PFSK-1 (cell line): ENCODE results near the gene SMAD1.

Experiments
- FOXP2 ChIP-seq: optimal IDR thresholded peaks from 2 replicates; pipeline ENCODE3; 2011; ENCODE audit warnings: borderline replicate concordance, control low read depth, inconsistent platforms; ENCODE audit not compliant: insufficient read depth; ENCODE audit errors: extremely low read length, extremely low read depth
- POLR2AphosphoS5 ChIP-seq: IDR thresholded peaks from 2 replicates; pipeline ENCODE4 v1.6.1; 2012; ENCODE audit warnings: low read depth, mild to moderate bottlenecking, control low read depth, low read length, moderate library complexity
- SIN3A ChIP-seq: IDR thresholded peaks from 2 replicates; pipeline ENCODE4 v1.6.1; 2012; ENCODE audit warnings: mild to moderate bottlenecking, low read length, moderate library complexity, borderline replicate concordance; ENCODE audit not compliant: insufficient read depth
- TAF1 ChIP-seq: IDR thresholded peaks from 2 replicates; pipeline ENCODE4 v1.6.1; 2012; ENCODE audit warnings: low read length, control low read depth, borderline replicate concordance; ENCODE audit not compliant: insufficient read depth
- TF ChIP-seq, protein P1 (sequence below), 2 experiments: IDR thresholded peaks; 2 replicates each; pipeline versions ENCODE4 v1.6.1 to v1.8.0; 2011 to 2012; ENCODE audit warnings: low read depth in 2 of 2, low read length in 2 of 2, control low read depth in 1 of 2, inconsistent platforms in 1 of 2, mild to moderate bottlenecking in 1 of 2, moderate library complexity in 1 of 2; ENCODE audit not compliant: insufficient read depth in 1 of 2

The SMAD1 gene

DNA sequence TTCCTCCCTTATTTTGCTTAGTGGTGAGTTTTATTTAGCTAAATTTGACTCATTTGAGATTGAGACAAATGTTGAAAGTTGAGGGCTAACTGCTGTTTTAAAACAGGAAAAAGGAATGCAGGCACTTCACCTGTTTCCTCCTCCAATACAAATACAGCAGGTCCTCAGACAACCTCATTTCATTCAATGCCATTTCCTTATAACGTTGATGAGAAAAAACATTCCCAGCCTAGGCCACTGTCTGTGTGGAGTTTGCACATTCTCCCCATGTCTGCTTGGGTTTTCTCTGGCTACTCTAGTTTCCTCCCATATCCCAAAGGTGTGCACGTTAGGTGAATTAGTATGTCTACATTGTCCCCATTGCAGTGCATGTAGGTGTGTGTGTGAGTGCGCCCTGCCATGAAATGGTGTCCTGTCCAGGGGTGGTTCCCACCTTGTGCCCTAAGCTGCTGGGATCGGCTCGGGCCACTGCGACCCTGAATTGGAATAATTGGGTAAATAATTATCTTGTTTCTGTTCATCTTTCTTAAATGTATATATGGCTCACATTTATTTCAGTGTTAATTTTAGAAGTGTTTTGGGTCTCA, 21.9 kb downstream of the SMAD1 start:
- TF ChIP-seq, protein P1, sequence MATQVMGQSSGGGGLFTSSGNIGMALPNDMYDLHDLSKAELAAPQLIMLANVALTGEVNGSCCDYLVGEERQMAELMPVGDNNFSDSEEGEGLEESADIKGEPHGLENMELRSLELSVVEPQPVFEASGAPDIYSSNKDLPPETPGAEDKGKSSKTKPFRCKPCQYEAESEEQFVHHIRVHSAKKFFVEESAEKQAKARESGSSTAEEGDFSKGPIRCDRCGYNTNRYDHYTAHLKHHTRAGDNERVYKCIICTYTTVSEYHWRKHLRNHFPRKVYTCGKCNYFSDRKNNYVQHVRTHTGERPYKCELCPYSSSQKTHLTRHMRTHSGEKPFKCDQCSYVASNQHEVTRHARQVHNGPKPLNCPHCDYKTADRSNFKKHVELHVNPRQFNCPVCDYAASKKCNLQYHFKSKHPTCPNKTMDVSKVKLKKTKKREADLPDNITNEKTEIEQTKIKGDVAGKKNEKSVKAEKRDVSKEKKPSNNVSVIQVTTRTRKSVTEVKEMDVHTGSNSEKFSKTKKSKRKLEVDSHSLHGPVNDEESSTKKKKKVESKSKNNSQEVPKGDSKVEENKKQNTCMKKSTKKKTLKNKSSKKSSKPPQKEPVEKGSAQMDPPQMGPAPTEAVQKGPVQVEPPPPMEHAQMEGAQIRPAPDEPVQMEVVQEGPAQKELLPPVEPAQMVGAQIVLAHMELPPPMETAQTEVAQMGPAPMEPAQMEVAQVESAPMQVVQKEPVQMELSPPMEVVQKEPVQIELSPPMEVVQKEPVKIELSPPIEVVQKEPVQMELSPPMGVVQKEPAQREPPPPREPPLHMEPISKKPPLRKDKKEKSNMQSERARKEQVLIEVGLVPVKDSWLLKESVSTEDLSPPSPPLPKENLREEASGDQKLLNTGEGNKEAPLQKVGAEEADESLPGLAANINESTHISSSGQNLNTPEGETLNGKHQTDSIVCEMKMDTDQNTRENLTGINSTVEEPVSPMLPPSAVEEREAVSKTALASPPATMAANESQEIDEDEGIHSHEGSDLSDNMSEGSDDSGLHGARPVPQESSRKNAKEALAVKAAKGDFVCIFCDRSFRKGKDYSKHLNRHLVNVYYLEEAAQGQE (IDR thresholded peaks at IDR 0.05; ENCODE audit: insufficient read depth in 1 of 2, low read depth in 2 of 2, low read length in 2 of 2), result no peak
- no peak for TF ChIP-seq SIN3A
- TF ChIP-seq FOXP2, result no peak
- TF ChIP-seq TAF1, result no peak
- TF ChIP-seq POLR2AphosphoS5, result no peak

DNA sequence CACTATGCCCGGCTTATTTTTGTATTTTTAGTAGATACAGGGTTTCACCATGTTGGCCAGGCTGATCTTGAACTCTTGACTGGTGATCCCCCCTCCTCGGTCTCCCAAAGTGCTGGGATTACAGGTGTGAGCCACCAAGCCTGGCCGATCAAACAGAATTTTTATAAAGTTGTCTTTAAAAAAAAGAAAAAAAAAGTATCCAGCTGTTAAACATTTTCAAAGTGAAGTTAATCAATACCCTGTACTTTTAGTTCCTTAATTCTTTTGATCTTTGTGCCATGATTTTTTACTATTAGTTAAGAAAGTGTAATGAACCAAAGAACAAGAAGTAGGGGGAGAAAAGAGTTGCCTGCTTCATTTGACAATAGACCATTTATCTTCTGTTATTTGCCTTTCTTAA, 24.3 kb downstream of the SMAD1 start:
- TF ChIP-seq TAF1 (no peak), FOXP2 (no peak), POLR2AphosphoS5 (no peak), SIN3A (no peak)
- TF ChIP-seq, protein P1 (IDR thresholded peaks at IDR 0.05; ENCODE audit: insufficient read depth in 1 of 2, low read depth in 2 of 2, low read length in 2 of 2), result no peak

DNA sequence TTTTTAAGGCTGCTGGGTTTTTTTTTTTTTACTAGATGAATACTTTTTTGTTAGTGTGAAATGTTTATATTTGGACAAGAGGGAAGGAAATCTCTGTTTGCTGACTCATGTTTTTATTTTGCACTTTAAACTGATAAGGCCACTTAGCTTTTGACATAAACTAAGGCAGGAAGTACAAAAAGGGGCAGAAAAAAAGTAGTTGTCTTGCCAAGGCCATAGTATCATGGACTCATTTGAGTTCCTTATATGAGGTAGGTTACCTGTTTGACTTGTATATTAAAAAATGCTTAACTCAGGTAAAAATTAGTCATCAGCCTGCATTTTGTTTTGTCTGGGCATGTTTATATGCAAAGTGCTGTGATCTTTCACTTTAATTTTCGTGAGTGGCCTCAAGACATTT, 26.0 kb downstream of the SMAD1 start:
- no peak for TF ChIP-seq TAF1
- no peak for TF ChIP-seq POLR2AphosphoS5
- no peak for TF ChIP-seq FOXP2
- no peak for TF ChIP-seq SIN3A
- TF ChIP-seq, protein P1 (IDR thresholded peaks at IDR 0.05; ENCODE audit: insufficient read depth in 1 of 2, low read depth in 2 of 2, low read length in 2 of 2), result no peak

DNA sequence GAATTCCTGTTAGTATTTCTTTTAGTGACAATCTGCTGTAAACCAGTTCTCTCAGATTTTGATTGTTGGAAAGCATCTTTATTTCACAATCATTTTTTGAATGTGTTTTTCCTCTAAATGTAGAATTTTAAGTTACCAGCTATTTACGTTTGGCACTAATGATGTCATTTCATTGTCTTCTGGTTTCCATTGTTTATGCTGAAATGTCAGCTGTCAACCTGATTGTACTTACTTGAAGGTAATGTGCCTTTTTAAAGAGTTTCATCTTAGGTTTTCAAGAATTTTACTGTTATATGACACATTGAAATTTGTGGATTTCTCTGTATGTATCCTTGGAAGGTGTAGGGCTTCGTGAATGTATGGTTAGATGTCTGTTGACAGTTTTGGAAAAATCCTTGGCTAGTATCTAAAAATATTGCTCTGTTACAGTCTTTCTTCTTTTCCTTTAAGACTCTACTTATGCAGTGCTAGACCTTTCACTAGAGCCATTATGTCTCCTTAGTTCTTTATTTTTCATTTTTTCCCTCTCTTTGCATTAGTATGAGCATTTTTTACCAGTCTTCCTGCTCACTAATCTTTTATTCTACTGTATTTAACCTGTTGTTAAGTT, 30.4 kb downstream of the SMAD1 start:
- no peak for TF ChIP-seq FOXP2
- no peak for TF ChIP-seq POLR2AphosphoS5
- TF ChIP-seq TAF1, result no peak
- TF ChIP-seq, protein P1 (IDR thresholded peaks at IDR 0.05; ENCODE audit: insufficient read depth in 1 of 2, low read depth in 2 of 2, low read length in 2 of 2), result no peak
- TF ChIP-seq SIN3A, result no peak
